Measurements from ENCODE around the gene SLC26A1.

The SLC26A1 gene

DNA sequence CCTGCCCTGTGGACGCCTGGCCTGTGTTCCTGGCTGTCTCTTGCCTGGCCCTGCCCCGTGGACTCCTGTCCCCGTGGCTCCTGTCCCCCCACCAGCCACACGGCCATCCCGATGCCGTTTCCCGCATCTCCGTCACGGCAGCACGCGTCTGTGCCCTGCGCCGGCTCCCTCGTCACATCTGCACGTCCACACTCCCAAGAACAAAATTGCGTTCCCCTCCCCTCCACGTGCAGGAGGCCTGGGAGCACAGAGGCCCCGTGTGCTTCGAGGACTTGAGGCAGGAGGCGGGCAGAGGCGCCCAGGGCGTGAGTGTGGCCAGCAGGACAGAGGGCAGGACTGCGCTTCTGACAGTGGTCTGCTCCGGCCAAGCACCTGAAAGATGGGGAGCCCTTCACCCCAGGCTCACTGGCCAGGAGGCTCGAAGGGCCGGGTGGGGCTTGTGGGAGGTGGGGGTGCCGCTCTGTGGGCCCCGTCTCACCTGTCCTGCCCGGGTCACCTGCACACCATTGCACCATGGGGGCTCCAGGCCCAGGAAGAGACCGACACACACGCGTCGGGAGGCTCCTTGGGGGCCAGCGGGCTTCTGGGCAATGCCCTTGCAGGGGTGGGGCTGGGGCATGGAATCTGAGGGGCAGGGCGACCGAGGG, 35.5 kb upstream of the SLC26A1 start:
- no peak for DNase-seq

DNA sequence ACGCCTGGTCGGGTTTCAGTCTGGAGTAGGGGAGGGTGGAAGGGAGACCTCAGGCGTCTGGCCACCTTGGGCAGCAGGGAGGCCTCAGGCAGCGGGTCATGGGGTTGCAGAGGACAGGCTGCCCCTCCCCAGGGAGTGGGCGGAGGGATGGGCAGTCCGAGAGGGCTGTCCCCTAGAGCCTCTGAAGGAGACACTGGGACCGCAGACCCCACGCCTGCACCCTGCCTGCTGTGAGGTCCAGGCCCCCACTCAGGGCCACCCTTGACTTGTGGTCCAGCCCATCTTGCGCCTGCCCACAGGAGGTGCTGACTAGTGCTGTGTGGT, 34.7 kb upstream of the SLC26A1 start:
- no peak for DNase-seq

DNA sequence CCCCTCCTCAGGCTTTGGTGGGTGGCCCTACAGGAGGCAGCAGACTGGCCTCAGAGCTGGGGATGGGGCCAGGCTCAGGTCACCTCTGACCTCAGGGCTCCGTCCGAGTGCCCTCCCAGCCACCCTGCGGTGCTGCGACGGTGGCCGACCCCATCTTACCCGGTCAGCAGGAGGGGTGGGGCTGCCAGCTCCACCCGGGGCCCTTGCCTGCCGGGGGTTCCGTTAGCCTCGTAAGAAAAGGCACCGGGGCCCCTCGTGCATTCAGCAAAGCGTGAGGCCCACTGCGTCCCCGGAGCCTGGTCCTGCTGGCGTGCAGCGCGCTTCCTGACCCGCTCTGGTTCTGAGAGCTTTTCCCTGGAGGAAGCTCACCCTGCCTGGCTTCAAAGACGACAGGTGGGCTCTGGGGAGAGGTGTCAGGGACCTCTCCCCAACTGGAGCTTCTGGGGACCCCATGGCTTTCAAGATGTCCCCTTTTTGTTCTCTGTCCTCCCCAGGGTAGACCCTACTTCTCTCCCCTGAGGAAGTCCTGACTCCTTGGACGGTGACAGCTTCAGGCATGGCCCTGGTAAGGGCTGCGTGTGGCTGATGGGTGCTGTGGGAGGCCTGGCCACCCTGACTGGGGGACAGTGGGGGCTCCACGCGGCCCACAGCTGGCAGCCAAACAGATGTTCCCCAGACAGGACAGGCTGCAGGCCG, 34.2 kb upstream of the SLC26A1 start:
- no peak for DNase-seq

DNA sequence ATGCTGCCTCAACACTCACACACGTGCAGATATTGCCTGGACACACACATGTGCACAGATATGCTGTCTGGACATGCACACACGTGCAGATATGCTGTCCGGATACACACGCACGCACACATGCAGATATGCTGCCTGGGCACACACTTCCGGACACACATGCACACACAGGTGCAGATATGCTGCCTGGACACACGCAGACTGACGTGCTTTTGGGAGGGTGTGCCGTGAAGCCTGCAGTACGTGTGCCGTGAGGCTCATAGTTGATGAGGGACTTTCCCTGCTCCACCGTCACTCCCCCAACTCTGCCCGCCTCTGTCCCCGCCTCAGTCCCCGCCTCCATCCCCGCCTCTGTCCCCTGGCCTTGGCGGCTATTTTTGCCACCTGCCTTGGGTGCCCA, 32.9 kb upstream of the SLC26A1 start:
- no peak for DNase-seq

DNA sequence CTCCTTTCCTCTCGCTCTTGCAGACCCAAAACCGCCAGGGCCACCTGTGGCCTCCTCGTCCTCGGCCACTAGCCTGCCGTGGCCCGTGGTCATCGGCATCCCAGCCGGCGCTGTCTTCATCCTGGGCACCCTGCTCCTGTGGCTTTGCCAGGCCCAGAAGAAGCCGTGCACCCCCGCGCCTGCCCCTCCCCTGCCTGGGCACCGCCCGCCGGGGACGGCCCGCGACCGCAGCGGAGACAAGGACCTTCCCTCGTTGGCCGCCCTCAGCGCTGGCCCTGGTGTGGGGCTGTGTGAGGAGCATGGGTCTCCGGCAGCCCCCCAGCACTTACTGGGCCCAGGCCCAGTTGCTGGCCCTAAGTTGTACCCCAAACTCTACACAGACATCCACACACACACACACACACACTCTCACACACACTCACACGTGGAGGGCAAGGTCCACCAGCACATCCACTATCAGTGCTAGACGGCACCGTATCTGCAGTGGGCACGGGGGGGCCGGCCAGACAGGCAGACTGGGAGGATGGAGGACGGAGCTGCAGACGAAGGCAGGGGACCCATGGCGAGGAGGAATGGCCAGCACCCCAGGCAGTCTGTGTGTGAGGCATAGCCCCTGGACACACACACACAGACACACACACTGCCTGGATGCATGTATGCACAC, 31.8 kb upstream of the SLC26A1 start:
- DNase-seq, result no peak

DNA sequence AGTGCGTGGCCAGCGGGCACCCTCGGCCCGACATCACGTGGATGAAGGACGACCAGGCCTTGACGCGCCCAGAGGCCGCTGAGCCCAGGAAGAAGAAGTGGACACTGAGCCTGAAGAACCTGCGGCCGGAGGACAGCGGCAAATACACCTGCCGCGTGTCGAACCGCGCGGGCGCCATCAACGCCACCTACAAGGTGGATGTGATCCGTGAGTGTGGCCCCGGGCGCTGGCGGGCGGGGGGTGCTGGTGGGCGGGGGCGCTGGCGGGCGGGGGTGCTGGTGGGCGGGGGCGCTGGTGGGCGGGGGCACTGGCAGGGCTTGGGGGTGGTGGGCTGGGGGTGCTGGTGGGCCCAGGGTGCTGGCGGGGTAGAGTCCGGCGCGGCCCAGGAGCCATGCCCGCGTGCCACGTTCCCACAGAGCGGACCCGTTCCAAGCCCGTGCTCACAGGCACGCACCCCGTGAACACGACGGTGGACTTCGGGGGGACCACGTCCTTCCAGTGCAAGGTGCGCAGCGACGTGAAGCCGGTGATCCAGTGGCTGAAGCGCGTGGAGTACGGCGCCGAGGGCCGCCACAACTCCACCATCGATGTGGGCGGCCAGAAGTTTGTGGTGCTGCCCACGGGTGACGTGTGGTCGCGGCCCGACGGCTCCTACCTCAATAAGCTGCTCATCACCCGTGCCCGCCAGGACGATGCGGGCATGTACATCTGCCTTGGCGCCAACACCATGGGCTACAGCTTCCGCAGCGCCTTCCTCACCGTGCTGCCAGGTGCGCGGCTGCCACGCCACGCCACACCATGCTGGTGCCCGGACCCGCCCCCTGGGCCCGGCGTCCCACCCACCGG, 30.9 kb upstream of the SLC26A1 start:
- no peak for DNase-seq

DNA sequence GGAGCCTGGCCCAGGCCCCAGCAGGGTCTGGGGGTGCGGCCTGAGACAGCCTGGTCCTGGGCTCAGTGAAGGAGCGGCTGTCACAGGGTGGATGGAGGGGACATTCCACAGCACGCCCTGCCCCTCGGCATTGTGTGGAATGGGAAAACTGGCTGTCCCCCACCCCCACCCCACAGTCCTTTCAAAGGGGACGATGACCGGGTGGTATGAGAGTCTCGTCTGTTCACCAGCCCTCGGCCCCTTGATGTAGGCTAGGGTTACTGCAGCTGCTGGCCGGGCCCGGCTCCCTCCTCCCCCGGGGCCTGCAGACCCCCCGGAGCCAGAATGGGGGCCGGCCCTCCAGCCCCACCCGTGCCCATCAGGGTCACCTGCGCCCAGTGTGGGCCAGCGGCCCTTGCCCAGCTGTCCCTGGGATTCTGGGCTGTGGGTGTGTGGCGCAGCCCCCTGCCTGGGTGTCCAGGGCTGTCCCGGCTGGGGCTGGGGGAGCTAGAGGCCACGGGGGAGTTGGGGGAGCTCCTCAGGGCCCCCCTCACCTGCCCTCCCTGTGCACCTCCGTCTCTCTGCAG, 30.0 kb upstream of the SLC26A1 start:
- DNase-seq, result no peak

DNA sequence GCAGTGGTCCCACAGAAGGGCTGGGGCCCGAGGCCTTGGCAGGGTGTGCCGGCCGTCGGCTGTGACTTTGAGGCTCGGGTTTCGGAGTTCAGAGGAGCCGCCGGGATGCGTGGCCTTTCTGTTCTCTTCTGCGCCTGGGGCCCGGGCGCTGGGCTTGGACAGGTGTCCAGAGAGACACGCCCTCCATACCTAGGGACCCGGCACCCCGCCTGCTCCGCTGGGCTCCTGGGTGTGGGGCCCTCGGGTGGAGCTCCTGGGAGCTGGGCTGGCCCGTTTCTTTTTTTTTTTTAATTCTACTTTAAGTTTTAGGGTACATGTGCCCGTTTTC, 29.5 kb upstream of the SLC26A1 start:
- DNase-seq, result no peak

DNA sequence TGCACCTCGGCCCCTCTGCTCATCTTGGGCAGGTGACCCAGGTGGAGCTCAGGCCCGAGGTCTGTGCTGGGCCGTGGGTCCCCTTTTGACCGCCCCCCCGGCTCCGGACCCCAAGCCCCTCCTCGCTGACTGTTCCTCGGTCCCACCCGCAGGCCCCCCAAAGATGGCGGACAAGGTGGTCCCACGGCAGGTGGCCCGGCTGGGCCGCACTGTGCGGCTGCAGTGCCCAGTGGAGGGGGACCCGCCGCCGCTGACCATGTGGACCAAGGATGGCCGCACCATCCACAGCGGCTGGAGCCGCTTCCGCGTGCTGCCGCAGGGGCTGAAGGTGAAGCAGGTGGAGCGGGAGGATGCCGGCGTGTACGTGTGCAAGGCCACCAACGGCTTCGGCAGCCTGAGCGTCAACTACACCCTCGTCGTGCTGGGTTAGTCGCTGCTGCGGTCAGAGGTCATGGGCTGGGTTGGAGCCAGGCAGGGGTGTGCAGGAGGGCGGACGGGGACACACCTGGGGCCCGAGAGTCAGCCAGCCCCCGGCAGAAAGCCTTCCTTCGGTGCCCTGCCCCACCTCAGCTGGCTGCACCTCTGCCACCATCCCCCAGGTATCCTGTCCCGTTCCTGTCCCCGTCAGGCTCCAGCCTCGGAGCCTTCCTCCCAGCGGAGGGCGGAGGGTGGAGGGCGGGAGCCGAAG, 29.0 kb upstream of the SLC26A1 start:
- DNase-seq, result no peak

DNA sequence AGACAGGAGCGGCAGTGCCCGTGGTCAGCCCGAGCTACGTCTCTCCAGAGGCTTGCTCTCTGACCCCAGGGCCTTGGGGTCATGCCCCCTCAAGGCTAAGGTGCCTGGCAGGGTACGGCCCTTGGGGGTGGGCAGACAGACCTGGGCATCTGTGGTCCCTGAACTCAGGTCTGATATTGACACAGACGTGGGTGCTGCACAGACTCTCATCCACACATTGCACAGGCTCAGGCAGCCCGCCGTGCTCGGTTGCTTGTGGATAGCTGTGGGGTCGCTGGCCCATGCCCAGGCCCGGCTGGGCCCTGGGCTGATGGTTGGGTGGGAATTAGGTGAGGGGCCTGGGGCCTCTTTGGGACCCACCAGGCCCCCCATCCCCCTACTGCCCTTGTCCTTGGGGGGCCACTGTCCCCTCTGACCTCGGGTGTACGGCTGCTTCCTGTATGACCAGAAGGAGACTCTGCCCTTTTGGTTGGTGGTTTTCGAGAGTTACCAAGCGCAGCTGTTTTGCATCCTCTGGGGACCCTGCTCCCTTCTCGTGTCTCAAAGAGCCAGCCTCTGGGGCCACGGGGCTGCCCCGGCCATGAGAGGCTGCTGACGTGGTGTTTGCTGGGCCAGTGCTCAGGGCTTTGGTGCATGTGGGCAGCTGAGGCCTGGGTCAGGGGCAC, 28.3 kb upstream of the SLC26A1 start:
- DNase-seq, result no peak

DNA sequence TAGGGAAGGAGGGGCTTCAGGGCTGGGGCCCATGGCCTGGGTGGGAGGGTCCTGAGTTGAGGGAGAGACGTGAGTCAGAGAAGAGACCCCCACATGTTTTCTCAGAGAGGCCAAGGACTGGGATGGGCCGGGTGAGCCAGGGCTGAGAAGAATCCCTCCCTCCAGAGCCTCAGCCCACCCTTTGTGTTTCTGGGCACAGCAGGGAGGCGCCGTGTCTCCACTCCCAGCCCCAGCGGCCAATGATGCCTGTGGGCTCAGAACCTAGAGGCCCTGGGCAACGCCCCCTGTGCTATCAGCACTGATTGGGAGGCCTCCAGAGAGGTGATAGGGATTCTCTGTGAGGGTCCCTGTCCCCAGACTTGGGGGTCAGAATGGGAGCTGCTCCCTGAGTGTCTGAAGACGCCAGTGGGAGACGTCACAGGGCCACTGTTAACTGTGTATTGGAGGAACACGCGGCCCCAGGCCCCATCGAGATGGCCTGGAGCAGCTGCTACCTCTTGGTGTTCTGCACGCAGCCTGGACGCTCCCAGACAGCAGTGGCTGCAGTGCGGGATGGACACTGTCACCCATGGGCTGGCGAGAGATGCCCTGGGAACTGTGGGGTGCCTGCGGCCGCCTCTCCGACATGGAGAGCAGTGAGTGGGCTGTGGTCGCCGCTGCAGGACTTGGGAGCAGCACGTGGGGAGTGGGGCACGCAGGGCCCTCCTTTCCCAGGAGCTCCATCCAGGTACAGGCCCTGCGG, 26.7 kb upstream of the SLC26A1 start:
- DNase-seq, result no peak

DNA sequence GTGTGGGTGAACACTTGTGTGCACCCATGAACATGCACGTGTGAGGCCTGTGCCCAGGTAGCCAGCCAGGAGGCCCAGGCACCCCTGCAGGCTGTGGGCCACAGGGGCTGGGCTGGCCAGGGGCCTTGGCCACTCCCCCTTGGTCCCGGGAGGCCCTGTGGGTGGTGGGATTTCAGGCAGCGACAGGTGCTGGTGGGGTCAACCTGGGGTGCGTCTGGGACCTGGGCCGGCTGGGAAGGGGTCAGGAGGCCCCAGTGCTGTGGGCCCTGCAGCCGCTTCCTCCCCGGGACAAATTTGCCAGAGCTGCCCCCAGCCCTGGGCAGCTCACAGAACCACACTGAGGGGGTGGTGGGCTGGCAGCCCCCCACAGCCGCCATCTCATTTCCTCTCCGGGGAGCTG, 26.1 kb upstream of the SLC26A1 start:
- DNase-seq, result no peak

DNA sequence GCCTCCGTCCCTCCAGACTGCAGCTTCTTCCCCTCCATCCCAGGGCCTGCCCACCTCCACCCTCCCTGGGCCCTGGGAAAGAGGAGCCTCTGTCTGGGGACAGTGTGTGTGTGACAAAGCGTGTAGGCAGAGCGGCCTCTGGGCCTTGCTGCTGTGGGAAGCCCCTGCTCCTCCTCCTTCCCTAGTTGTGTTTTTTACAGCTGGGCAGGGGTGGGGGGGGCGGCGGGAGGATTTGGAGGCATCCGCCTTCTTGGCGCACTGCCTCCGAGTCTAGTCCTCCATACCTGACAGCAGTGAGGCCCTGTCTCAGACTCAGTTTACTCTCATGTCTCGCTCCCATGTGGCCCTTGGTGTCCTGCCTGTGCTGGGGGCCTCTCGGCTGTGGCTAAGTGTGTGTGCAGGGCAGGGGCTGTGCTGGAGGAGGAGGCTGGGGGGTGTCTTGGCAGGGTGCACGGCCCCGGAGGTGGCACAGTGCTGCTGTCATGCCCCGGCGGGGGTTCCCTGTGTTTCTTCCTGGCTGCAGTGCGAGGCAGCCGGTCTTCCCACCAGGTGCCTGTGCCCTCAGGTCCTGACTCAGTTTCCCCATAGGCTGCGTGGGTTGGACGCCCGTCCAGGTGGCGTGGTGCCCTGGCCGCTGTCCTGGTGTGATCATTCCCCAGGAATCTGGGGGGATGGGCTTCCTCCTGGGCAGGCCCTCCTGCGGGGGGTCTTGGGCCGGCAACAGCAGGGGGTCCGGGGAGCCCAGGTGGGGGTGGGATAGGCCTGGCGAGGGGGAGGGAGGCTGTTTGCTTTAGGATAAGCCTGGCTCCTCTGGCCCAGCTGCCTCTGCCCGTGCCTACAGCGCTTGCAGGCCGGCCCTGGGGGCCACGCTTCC, 25.2 kb upstream of the SLC26A1 start:
- no peak for DNase-seq

DNA sequence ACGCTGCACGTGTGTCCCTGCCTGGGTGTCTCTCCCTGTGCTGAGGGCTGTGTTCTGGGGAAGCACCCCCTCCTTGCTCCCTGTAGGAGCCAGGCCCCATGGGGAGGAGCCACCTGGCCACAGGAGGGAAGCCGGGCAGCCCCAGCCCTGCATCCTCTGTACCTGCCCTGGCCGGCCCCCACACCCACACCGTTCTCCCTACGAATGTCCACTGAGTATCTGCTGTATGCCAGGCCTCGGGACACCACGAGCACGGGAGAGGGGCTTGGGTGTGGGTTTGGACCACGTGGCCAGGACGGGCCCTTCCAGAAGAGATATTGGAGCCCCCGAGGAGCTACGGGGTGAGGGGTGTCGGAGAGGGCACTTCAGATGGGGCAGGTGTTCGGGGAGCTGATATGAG, 24.5 kb upstream of the SLC26A1 start:
- DNase-seq, result no peak

DNA sequence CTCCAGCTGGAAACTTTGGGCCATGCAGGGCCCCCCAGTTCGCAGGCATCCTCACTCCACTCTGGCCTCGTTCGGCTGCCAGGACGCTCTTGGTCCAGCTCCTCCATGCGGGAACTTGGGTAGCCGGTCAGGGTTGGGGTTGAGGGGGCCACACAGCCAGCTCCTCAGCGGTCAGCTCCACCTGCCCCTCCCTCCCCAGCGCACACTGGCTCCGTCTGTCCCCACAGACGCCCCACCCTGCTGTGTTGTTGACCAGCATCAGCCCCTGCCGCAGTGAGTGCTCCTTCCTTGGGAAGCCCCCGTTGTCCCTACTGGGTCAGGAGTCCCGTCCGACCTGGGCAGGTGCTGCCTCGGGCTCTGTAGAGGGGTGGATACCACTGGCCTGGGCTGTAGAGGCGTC, 24.0 kb upstream of the SLC26A1 start:
- DNase-seq, result no peak

DNA sequence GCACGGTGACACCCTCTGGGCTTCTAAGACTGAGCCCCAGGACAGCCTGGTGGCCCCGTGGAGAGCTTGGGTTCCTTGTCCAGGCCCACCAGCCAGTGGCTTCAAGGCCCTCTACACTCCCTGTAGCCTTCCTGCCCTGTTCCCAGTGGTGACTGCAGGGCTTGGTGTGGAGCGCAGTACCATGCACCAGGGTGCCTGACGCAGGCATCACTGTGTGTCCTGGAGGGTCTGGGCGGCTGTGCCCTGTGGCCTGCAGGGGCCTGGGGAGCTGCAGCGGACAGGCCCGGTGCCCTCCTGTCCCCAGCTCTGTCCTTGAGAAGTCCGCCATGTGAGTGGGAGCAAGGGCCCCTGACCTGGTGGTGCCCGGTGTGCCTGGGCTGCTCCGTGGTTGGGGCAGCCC, 22.5 kb upstream of the SLC26A1 start:
- DNase-seq, result no peak

DNA sequence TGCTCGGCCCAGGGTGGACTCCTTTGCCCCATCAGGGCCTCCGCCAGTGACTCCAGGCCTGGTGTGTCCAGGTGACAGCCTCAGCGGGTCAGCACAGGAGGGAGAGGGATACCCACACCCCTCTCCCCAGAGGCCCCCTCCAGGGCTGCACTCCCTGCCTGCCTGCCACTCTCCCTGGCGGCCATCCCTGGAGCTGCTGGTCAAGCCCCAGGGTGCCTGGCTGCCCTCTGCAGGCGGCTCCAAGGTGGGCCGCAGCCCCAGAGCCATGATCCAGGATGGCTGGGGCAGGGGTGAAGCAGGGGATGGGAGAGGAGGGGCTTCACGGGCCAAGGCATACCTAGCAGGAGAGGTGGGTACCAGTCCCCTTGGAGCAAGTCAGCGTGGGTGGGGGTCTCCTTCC, 22.0 kb upstream of the SLC26A1 start:
- no peak for DNase-seq

DNA sequence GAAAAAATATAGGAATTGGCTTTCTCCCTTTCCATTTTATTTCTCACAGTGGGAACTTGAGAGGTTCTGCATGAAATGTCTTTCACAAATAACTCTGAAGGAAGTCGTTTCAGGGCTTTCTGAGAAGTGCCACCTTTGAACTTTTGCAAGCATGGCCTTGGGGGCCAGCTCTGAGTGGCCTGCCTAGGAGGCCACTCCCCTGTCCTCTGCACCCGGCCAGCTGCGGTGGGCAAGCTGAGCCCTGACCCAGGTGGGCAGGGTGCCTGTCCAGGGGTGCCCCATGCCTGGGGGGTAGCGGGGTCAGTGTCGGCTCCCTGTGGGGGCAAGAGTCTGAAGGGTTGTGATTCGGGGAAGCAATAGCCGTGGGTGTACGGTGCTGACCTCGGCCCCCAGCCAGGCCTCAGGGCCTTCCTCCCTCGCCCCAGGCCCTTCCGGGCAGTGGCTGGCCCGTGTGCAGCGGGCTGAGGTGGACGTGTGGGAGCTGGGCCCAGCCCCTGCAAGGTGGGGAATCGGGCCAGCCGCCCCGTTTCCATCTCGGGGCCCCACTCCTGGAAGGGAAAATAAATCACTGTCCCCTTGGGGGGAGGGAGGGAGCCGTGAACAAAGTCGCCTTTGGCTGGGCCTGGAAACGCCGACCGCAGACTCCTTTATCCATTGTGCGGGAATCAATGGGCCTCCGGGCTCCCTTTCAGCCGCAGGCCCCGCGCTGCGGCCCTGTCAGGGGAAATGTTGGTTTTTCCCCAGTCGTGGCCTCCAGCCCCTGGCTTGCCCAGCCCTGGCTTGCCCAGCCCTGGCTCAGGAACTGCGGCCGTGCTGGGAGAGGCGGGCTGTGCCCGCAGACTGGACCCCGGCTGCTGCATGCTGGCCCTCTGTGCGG, 21.3 kb upstream of the SLC26A1 start:
- DNase-seq, result no peak

Data from fibroblast of skin of right quadriceps (primary cell).